HG03066 (cell line): ENCODE results near the gene TOX2.
A peak's percentile ranks its signal among the peaks of the same experiment; 100 is the strongest.

Source experiments
- ATAC-seq: cut with Tn5 transposase; IDR thresholded peaks from one replicate; pipeline ENCODE4 v1.9.1; 2021; ENCODE audit warnings: low read depth; ENCODE audit not compliant: unreplicated experiment

The TOX2 gene

DNA sequence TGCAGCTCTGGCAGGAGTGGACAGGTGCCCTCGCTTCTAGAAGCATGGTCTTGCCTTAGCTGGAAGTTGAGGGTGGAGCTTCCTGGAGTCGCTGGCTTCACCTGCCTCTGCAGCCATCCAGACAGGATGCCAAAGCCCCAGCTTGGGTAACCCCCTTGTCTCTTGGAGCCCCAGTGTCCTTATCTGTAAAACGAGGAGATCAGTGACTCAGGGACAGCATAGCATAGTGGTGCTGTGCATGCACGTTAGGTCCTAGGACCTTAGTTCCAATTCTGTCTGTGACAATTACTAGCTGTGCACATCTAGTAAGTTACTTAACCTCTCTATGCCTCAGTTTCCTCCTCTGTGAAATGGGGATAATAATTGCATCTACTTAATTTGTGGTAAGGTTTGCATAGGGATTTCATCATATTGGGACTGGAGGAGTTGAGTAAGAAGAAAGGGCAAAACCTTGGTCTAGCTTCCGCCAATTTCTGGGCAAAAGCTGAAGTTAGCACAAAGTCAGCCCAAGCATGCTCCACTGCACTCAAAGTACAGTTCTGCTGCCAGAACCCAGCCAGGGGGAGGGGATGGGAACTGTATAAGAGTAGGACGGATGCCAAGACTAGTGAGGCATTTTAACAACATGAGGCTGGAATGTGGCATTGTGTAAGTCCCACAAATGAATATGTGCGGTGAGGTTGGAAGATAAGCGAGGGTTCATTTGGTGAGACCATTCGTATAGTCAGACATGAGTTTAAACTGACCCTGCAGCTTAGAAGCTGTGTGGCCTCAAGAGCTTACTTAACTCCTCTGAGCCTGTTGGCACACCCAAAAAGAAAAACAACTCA is 24.5 kb downstream of the TOX2 start:
- no peak for ATAC-seq

- no peak for ATAC-seq
These were observed 25.1 kb downstream of the TOX2 start for GRCh38 chr20:43939762-43940121.

GRCh38 chr20:43940518-43941225 is 26.0 kb downstream of the TOX2 start:
- no peak for ATAC-seq

DNA sequence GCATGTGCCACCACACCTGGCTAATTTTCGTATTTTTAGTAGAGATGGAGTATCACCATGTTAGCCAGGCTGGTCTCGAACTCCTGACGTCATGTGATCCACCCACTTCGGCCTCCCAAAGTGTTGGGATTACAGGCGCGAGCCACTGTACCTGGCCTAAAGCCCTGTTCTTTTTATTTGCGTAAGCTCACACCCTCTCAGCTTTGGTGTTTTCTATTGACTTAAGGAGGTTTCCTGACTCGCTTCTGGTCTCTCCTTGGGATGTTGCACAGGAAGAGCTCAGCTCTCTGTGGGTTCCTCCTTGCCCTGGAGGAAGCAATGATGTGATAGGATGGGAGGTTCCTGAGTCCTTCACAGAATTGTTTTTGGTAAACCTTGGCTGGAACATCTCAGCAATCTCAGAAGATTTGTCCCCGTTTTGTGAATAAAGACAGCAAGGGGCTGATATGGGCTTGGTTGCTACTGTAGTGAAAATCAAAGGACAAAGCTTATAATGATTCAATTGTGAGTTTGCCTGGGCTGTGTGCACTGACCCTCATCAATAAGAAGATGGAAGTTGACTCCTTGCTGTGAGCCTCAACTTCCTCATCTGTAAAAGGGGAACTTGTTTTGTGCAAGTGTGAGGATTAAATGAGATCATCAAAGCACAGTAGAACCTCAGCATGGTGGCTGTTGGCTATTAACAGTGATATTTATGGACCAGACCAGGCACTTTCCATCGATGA is 27.0 kb downstream of the TOX2 start:
- no peak for ATAC-seq

DNA sequence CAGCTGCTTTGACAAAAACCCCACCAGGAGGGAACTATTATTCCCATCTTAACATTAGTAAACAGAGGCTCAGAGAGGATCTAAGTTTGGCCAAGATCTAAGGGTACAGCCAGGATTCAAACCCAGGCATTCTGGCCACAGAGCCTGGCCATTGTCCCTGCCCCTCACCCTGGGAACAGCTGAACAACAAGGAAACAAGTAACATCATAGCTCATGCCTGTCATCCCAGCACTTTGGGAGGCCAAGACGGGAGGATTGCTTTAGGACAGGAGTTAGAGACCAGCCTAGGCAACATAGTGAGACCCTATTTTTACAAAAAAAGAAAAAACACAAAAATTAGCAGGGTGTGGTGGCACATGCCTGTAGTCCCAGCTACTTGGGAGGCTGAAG is 27.5 kb downstream of the TOX2 start:
- no peak for ATAC-seq

- ATAC-seq, result peak; percentile 71
These were observed 28.1 kb downstream of the TOX2 start for GRCh38 chr20:43942667-43943285.

- ATAC-seq, result no peak
These were observed 29.1 kb downstream of the TOX2 start for GRCh38 chr20:43943725-43944124.

DNA sequence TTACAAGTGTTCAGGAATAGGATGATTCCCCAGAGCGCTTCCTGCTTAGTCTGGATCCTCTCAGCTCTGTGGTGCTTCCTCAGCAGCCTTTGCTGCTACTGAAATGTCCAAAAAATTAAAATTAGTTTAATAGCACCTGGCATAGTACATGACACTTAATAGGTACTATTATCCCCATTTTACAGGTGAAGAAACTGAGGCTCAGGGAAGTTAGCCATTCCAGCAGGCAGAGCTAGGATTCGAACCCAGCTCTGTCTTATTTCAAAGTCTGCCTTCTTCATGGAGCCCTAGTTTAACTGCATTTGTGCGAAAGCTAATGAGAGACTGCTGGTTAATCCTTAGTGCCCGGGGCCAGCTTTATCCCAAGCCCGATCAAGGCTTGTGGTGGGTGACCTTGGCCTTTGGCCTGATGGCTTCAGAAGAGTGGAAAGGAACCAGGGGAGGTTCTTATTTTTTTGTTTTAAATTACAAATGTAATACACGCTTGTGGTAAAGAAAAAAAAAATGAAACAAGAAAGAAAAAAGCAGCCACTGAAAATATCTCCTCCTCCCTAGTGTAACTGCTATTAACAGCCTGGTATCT is 30.1 kb downstream of the TOX2 start:
- ATAC-seq, result no peak

DNA sequence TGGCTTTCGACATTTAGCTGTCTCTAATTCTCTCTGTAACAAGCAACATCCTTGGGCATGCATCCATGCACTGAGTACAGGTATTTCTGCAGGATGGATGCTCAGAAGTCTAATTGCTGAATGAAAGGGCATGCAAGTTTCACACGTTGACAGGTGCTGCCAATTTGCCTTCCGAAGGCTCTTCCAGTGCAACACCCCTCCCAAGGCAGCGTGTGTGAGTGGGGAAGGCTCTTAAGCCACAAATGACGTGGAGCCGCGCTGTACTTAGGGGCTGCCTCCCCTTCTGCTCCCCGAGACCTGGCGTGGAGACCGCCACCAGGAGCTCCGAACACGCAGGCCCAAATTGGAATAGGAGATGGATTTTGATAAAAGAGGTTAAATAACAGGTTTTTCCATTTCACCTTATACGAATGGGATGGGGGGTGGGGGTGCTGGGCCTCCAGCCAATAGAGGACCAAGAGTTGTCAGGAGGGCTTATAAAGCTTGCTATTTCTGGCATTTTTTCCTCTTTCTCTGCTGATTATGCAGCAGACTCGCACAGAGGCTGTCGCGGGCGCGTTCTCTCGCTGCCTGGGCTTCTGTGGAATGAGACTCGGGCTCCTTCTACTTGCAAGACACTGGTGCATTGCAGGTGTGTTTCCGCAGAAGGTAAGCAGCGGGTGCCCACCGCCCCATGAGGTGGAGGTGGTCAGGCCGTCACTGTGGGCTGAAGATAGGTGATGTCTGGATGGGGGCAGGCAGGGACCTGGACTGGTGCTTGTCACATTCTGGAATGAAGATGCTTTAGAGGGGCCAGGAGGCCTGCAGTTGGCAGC is 30.9 kb downstream of the TOX2 start:
- ATAC-seq, result no peak

DNA sequence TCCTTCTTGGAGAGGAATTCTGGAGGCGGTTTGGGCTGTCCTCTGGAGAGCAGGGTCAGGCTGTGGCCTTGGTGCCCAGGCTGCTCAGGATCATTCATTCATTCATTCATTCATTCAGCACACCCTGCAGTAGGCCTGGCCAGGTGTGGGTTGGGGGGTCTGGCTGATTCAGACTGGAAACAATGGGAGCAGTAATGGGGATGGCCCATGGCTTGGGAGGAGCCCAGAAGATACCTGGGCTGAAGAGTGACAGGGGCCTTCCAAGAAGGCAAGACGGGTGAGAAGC is 31.5 kb downstream of the TOX2 start:
- ATAC-seq, result no peak

- no peak for ATAC-seq
These were observed 32.1 kb downstream of the TOX2 start for GRCh38 chr20:43946659-43947315.

DNA sequence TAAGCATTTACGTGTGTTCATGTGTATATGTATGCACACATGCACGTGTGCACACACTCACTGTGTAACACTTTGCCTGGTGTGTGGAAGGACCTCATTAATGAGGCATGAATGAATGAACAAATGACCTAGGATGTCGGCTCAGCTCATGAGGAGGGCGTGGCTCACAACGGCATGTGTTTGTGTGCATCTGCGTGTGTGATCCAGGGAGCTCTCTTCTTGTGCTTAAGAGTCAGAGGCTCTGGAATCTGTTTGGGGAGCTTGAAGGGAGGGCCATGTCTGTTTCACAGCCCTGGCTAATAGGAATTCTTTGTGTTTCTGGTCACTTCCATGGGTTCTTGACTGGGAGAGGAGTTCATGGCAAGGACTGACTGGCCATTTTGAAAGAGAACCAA is 32.7 kb downstream of the TOX2 start:
- ATAC-seq, result no peak

DNA sequence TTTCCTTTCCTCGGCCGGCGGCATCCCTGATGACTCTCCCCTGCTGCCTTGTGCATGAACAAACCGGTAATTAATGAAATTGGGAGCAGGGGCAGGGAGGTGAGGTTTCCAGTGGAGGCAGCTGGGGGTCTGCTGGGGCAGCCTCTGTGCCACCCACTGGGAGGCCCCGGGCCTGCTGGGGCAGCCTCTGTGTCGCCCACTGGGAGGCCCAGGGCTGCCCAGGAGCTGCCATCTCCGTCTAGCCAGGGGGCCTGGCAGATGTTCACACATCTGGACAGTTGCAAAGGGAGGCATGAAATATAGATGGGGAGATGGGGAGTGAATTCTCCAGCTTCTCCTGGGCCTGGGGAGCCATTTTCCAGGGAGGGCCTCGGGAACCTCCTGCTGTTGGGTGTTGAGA is 33.8 kb downstream of the TOX2 start:
- ATAC-seq, result no peak

GRCh38 chr20:43949248-43949647 is 34.6 kb downstream of the TOX2 start:
- no peak for ATAC-seq

DNA sequence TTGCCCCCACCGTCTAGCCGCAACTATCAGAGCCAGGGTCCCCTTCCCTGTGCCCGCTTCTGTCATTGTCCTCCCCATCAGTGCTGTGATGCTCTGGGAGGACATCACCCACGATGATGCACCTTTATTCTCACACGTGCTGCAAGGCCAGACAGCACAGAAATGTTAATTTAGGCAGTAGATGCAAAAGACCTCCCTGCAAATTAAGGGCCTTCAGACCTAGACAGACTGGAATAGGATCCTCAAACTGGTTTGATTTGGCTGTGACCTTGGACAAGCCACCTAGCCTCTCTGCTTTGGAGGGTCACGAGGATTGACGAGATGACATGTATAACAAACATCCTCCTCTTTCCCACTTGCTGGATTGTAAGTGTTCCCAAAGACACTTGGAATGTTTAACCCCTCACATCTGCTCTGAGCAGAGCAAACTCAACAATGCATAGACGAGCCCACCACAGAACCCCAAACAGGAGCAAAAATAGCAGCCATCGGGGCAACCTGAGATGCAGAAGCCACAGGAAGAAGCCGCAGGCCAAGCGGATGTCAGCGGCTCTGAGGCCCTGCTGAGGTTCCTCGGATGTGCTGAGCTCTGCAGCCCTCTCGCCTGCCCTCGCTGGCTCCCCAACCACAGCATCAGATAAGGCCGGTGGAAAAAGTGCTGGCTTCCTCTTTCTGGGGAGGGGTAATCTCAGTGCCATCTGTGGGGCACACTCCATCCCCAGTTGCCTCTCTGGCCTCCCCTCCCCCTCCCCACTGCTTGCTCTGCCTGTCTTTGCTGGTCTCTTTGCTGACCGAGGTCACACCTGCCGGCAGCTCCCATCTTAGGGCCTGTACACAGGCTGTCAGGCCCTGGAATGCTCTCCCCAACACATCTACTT is 35.3 kb downstream of the TOX2 start:
- ATAC-seq, result peak; percentile 72

DNA sequence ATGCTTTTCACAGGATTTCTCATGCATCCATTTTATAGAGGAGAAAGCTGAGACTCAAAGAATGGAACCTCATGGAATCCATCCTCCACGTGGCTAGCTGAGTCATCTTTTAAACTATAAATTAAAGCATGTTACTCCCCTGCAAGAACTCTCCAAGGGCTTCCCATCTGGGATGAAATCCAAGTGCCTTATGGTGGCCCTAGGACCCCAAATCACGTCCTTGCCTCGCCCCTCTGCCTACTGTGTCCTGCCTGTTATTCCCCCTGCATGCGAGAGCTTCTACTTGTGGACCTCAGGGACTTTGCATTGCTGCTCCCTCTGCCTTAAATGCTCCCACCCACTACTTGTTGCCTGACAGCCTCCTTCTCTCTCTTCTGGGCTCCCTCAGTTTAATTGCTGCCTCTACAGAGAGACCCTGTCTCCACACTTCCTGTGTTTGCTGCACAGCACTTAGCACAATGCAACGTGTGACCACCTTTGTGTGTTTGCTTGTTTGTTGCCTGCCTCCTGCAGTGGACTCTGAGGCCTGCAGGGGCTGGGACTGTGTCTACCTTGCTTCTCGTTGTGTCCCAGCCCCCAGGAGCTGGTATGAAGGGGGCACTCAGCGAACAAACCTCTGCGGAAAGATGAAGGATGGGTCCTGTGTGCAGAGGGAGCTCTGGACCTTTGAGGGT is 39.4 kb downstream of the TOX2 start:
- ATAC-seq, result no peak

DNA sequence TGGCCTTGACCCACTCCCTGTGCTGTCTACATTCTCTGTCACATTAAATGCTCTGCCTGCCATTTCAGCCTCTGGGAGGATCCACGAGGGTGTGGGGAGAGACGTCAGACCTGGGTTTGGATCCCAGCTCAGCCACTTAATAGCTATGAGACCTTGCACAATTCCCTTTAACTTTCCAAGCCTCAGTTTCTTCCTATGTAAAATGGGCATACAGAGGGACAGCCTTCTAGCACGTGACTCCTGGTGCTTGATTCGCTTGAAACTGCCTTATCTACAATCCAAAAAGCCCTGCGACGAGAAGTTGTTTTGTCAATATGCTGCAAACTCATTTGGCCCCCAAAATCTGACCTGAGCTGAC is 40.0 kb downstream of the TOX2 start:
- no peak for ATAC-seq

DNA sequence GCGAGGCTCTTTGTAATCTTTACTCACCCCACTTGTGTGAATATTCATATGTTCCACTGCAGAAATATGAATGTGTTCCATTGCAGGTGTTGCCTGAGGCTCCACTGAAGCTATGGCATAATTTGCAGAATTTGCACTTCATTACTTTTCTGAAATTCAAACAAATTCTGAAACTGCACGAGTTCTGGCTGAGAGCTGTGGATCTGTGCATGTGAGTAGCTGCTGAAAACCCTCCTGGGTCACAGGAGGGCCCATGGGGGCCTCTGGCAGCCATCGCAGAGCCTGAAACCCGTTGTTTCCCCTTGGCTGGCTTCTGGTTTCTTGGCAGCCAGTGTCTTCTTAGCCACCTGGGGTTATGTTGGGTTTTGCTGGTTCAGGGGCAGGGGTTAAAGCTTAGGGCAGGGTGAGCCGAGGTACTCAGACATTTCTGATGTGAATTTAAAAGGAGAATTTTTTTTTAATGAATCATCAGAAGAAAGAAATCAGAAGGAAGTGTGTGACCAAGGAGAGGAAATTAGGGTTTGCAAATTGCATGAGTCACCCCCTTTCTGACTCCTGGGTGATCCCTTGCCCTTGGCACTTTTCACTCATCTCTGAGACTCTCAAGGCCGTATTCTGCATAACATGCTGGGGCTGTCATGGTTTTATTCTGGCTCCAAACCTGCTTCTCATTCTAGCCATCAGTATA is 40.6 kb downstream of the TOX2 start:
- ATAC-seq, result peak; percentile 61
